ENCODE measurements around the gene INF2. TPM values are rescaled to one million over a fixed set of nuclear protein-coding genes. Genes with fewer than 3 reads are reported as not detected.
"Not testable (repeated sequence)": the region's sequence is repeated elsewhere in the genome, so short reads cannot be mapped to it uniquely, and the experiment has no call there.

Gene INF2
- total RNA-seq, 6 experiments from 2014 or later, result 47.5 to 98.2 (median 71.4) TPM

- intact Hi-C loops (cut with DNase I), result no loop called here
- DNase-seq (no peak), ATAC-seq (no peak)
- Histone ChIP-seq H3K9me3 (no peaks in the 10 kb centered on the region), H3K4me3 (no peak overlapping the region), H3K27me3 (no peaks in the 10 kb centered on the region), H3K27ac (no peak overlapping the region), H3K36me3 (no peaks in the 10 kb centered on the region), H3K4me1 (no peaks in the 10 kb centered on the region)
- TF ChIP-seq CTCF (IDR thresholded peaks at IDR 0.05), result no peak
- no peak for TF ChIP-seq POLR2A (IDR thresholded peaks at IDR 0.05)
- WGBS (ENCODE audit: insufficient coverage, low coverage, low lambda C conversion rate, missing lambda C conversion rate), result 90% methylated on average over 5 of the region's 12 CpGs
Observed at GRCh38 chr14:104666981-104667380, 22.4 kb upstream of the INF2 start.

- DNase-seq (no peak), ATAC-seq (no peak)
- Histone ChIP-seq H3K4me3 (no peak overlapping the region), H3K27ac (no peak overlapping the region), H3K27me3 (no peaks in the 10 kb centered on the region), H3K4me1 (no peaks in the 10 kb centered on the region), H3K36me3 (no peaks in the 10 kb centered on the region), H3K9me3 (no peaks in the 10 kb centered on the region)
- intact Hi-C loops (cut with DNase I), result no loop called here
- no peak for TF ChIP-seq CTCF (IDR thresholded peaks at IDR 0.05)
- no peak for TF ChIP-seq POLR2A (IDR thresholded peaks at IDR 0.05)
- 60% methylated on average over 3 of the region's 3 CpGs for WGBS (ENCODE audit: insufficient coverage, low coverage, low lambda C conversion rate, missing lambda C conversion rate)
Observed at GRCh38 chr14:104669697-104670096, 19.7 kb upstream of the INF2 start.

- H3K9me3 ChIP-seq; H3K27me3 ChIP-seq; H3K4me3 ChIP-seq; ATAC-seq; DNase-seq; H3K36me3 ChIP-seq; H3K27ac ChIP-seq; intact Hi-C loops (cut with DNase I); H3K4me1 ChIP-seq: not testable (repeated sequence)
- 93% methylated on average over 7 of the region's 19 CpGs for WGBS (ENCODE audit: insufficient coverage, low coverage, low lambda C conversion rate, missing lambda C conversion rate)
Observed at GRCh38 chr14:104671330-104671977, 18.0 kb upstream of the INF2 start.

GRCh38 chr14:104672119-104672518 lies 17.3 kb upstream of the INF2 start:
- H3K27ac ChIP-seq; H3K4me1 ChIP-seq; ATAC-seq; H3K9me3 ChIP-seq; H3K27me3 ChIP-seq; H3K36me3 ChIP-seq; DNase-seq; H3K4me3 ChIP-seq; intact Hi-C loops (cut with DNase I): not testable (repeated sequence)
- 73% methylated on average over 8 of the region's 8 CpGs for WGBS (ENCODE audit: insufficient coverage, low coverage, low lambda C conversion rate, missing lambda C conversion rate)

- ATAC-seq (no peak), DNase-seq (no peak)
- 60% methylated on average over 1 of the region's 9 CpGs for WGBS (ENCODE audit: insufficient coverage, low coverage, low lambda C conversion rate, missing lambda C conversion rate)
- H3K4me1 ChIP-seq, result peaks cover 0 to 15% (median 7%) of the 10 kb centered on the region in 4 donors
- no peak overlapping the region for H3K27ac ChIP-seq
- H3K9me3 ChIP-seq, result no peaks in the 10 kb centered on the region
- TF ChIP-seq CTCF (IDR thresholded peaks at IDR 0.05) (no peak), POLR2A (IDR thresholded peaks at IDR 0.05) (no peak)
- H3K36me3 ChIP-seq, result no peaks in the 10 kb centered on the region
- intact Hi-C loops (cut with DNase I), result no loop called here
- no peaks in the 10 kb centered on the region for H3K27me3 ChIP-seq
- no peak overlapping the region for H3K4me3 ChIP-seq
Observed at GRCh38 chr14:104673481-104673880, 15.9 kb upstream of the INF2 start.

Measured in right lobe of liver (tissue), 6 donors.